Measurements from ENCODE around the gene ZNF862. TPM values are rescaled to one million over a fixed set of nuclear protein-coding genes. Genes with fewer than 3 reads are reported as not detected.

ZNF862 gene
- total and polyA plus RNA-seq, 9 donors, result 11.4 to 29.8 (median 22.7) TPM

DNA sequence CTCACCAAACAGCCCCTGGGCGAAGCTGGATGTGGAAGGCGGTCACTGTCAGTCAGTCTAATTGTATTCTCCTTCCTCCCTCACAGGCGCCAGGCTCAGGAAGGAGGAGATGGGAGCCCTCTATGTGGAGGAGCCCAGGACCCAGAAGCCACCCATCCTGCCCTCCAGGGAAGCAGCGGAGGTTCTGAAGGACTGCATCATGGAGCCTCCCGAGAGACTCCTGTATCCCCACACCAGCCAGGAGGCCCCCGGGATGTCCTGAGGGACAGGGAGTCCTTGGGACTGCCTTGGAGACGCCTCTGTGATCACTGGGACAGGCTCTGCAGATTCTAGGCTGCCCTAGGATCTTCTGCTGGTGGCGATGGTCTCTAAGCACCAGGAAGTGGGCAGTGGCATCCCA is 25.8 kb downstream of the ZNF862 start:
- no peak for DNase-seq
- no peaks in the 10 kb centered on the region for H3K27me3 ChIP-seq
- H3K4me3 ChIP-seq, result no peak overlapping the region
- 86 to 94% (median 89%) methylated on average over 8 of the region's 8 CpGs for WGBS, 3 donors
- H3K36me3 ChIP-seq, result no peaks in the 10 kb centered on the region
- TF ChIP-seq, protein P1, sequence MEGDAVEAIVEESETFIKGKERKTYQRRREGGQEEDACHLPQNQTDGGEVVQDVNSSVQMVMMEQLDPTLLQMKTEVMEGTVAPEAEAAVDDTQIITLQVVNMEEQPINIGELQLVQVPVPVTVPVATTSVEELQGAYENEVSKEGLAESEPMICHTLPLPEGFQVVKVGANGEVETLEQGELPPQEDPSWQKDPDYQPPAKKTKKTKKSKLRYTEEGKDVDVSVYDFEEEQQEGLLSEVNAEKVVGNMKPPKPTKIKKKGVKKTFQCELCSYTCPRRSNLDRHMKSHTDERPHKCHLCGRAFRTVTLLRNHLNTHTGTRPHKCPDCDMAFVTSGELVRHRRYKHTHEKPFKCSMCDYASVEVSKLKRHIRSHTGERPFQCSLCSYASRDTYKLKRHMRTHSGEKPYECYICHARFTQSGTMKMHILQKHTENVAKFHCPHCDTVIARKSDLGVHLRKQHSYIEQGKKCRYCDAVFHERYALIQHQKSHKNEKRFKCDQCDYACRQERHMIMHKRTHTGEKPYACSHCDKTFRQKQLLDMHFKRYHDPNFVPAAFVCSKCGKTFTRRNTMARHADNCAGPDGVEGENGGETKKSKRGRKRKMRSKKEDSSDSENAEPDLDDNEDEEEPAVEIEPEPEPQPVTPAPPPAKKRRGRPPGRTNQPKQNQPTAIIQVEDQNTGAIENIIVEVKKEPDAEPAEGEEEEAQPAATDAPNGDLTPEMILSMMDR (IDR thresholded peaks at IDR 0.05), result no peak
- TF ChIP-seq EP300 (IDR thresholded peaks at IDR 0.05) (no peak), POLR2A (IDR thresholded peaks at IDR 0.05) (no peak)
- no peak overlapping the region for H3K27ac ChIP-seq
- intact Hi-C loops (cut with DNase I), result no loop called here
- no peaks in the 10 kb centered on the region for H3K9me3 ChIP-seq
- no peaks in the 10 kb centered on the region for H3K4me1 ChIP-seq (ENCODE audit: insufficient read depth)

DNA sequence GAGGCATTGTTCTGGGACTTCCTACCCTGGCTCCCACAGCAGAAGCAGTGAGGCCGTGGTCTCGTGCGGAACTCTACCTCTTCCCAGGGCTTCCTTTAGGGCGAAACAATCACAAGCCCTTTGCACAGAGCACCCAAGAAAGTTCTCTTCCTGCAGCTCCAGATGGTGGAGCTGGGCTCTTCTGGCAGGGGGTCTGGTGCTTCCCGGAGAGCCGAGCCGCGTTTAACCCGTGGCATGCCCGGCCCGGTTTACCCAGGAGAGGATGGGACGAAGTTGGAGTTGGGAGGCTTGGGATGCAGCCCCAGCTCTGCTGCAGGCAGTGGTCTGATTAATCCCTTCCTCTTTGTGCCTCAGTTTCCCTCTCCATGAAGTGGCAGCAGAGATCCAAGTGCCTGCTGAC is 26.6 kb downstream of the ZNF862 start:
- intact Hi-C loops (cut with DNase I), result no loop called here
- TF ChIP-seq POLR2A (IDR thresholded peaks at IDR 0.05) (no peak), EP300 (IDR thresholded peaks at IDR 0.05) (no peak)
- TF ChIP-seq, protein P1 (IDR thresholded peaks at IDR 0.05), result no peak
- Histone ChIP-seq H3K4me1 (ENCODE audit: insufficient read depth) (no peaks in the 10 kb centered on the region), H3K9me3 (no peaks in the 10 kb centered on the region), H3K27me3 (no peaks in the 10 kb centered on the region), H3K27ac (no peak overlapping the region), H3K36me3 (no peaks in the 10 kb centered on the region), H3K4me3 (no peak overlapping the region)
- no peak for DNase-seq
- 93 to 95% (median 95%) methylated on average over 12 of the region's 12 CpGs for WGBS, 3 donors

DNA sequence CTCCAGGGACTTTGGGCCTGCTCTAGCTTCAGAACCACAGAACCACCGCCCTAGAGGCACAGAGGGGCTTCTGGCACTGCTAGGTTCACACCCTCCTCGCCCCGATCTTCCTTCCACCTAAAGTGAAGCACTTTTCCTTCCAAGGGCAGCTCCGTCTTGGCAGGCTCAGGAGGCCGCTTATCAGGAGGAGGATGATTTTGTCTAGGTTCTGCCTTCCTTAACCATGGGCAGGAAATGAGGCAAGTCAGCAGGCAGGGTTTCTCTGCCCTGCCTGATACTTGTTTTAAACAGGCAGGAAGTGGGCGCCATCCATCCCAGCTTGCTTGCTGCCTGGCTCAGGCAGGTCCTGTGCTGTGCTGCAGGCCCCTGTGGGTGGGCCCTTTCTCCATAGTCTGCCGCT is 27.3 kb downstream of the ZNF862 start:
- TF ChIP-seq POLR2A (IDR thresholded peaks at IDR 0.05), result no peak
- TF ChIP-seq, protein P1 (IDR thresholded peaks at IDR 0.05), result no peak
- no peak for TF ChIP-seq EP300 (IDR thresholded peaks at IDR 0.05)
- Histone ChIP-seq H3K4me3 (no peak overlapping the region), H3K4me1 (ENCODE audit: insufficient read depth) (no peaks in the 10 kb centered on the region), H3K36me3 (no peaks in the 10 kb centered on the region), H3K27ac (no peak overlapping the region), H3K27me3 (no peaks in the 10 kb centered on the region), H3K9me3 (no peaks in the 10 kb centered on the region)
- 56 to 77% (median 56%) methylated on average over 6 to 7 of the region's 7 CpGs for WGBS, 3 donors
- no peak for DNase-seq
- intact Hi-C loops (cut with DNase I), result no loop called here

DNA sequence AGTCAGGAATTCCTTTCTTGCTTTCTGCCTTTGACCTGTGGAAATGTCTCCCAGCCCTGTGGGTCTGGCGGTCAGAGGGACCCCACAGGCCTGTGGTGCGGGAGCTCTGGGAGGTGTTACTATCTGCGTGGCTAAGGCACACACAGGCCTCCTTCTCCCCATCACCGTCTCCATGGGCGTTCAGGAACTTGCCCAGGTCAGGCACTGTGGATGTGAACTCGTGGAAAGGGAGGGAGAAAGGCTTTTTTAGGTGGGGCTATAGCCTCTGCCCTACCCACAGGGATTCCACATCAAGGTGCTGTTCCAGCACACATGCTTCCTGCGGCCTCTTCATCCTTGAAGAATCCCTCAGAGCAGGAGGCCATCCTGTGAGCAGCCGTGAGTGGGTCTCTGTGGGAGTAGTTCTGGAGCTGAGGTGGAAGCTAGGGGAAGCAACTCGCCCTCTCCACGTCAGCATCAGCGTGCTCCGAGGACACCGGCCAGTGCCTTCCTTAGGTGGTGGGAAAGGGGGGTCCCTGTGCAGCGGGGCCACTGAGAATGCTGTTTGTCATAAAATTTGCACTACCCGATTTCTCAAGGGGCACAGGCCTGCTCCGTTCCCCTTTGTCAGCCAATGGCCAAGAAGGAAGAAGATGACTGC is 28.1 kb downstream of the ZNF862 start:
- no peak overlapping the region for H3K27ac ChIP-seq
- H3K4me3 ChIP-seq, result no peak overlapping the region
- no peaks in the 10 kb centered on the region for H3K9me3 ChIP-seq
- TF ChIP-seq POLR2A (IDR thresholded peaks at IDR 0.05) (no peak), EP300 (IDR thresholded peaks at IDR 0.05) (no peak)
- TF ChIP-seq, protein P1 (IDR thresholded peaks at IDR 0.05), result no peak
- no peaks in the 10 kb centered on the region for H3K4me1 ChIP-seq (ENCODE audit: insufficient read depth)
- 73 to 81% (median 80%) methylated on average over 16 of the region's 16 CpGs for WGBS, 3 donors
- H3K27me3 ChIP-seq, result no peaks in the 10 kb centered on the region
- intact Hi-C loops (cut with DNase I), result no loop called here
- DNase-seq, result no peak
- no peaks in the 10 kb centered on the region for H3K36me3 ChIP-seq
